Measurements from ENCODE around the gene HLA-C.

Gene HLA-C

GRCh38 chr6:31272436-31272835 is 544 bp upstream of the HLA-C start:
- peaks cover 7% of the 10 kb centered on the region for H3K79me1 ChIP-seq (replicated peaks; ENCODE audit: low read length, poor library complexity, severe bottlenecking)
- H3K27me3 ChIP-seq (ENCODE audit: control insufficient read depth in 1 of 2, insufficient read depth in 1 of 2, low read length in 2 of 2) = peaks cover 9 to 31% of the 10 kb centered on the region in 2 experiments
- peak overlapping the region; percentile 94 for H3K4me2 ChIP-seq (ENCODE audit: low read length, poor library complexity, severe bottlenecking)
- peaks cover 8% of the 10 kb centered on the region for H3K4me1 ChIP-seq (ENCODE audit: control insufficient read depth, insufficient read depth, low read depth, low read length)
- peak overlapping the region; percentile 50 to 86 for H3K4me3 ChIP-seq (ENCODE audit: insufficient read depth in 1 of 2, low read depth in 1 of 2, low read length in 2 of 2)
- no peak overlapping the region for H2BK12ac ChIP-seq (ENCODE audit: low read length in 2 of 2)
- H2BK5ac ChIP-seq (ENCODE audit: low read depth, low read length, poor library complexity, severe bottlenecking) = no peak overlapping the region
- no peak overlapping the region for H2AK5ac ChIP-seq (ENCODE audit: low read length, severe bottlenecking)
- no peak overlapping the region for H3K27ac ChIP-seq (ENCODE audit: low read length, poor library complexity, severe bottlenecking)
- H3K4ac ChIP-seq (ENCODE audit: low read depth in 1 of 2, low read length in 2 of 2) = no peak overlapping the region
- H3K14ac ChIP-seq (ENCODE audit: low read length in 2 of 2) = no peak overlapping the region
- H3K18ac ChIP-seq (ENCODE audit: low read depth in 1 of 2, low read length in 2 of 2) = peak overlapping the region; percentile 44 to 62
- H2BK15ac ChIP-seq (ENCODE audit: low read depth, poor library complexity, severe bottlenecking) = no peak overlapping the region
- peak overlapping the region; percentile 92 for H3K9ac ChIP-seq (ENCODE audit: low read length)
- H3K9me3 ChIP-seq (ENCODE audit: control insufficient read depth, low read length) = peaks cover 6% of the 10 kb centered on the region
- peaks cover 24 to 26% of the 10 kb centered on the region in 2 experiments for H3K36me3 ChIP-seq (ENCODE audit: control insufficient read depth in 1 of 2, insufficient read depth in 2 of 2, low read depth in 1 of 2, low read length in 2 of 2)
- no peak overlapping the region for H3K23ac ChIP-seq (ENCODE audit: low read length in 2 of 2)
- peak overlapping the region; percentile 82 for H4K8ac ChIP-seq (ENCODE audit: low read length)
- no peak overlapping the region for H2AFZ ChIP-seq (ENCODE audit: low read depth, low read length)
- DNase-seq = no peak
- peak overlapping the region; percentile 39 for H4K91ac ChIP-seq (ENCODE audit: low read length)
- 43% methylated on average over 4 of the region's 4 CpGs for WGBS
- peak overlapping the region; percentile 61 for H2BK120ac ChIP-seq (ENCODE audit: low read depth, low read length)

GRCh38 chr6:31270788-31271640 is 878 bp downstream of the HLA-C start:
- WGBS = 18% methylated on average over 50 of the region's 62 CpGs
- peak; percentile 77 for DNase-seq
- H4K8ac ChIP-seq (ENCODE audit: low read length) = peak overlapping the region; percentile 82
- peak overlapping the region; percentile 37 to 82 for H3K18ac ChIP-seq (ENCODE audit: low read depth in 1 of 2, low read length in 2 of 2)
- H2BK12ac ChIP-seq (ENCODE audit: low read length in 2 of 2) = no peak overlapping the region
- H3K9ac ChIP-seq (ENCODE audit: low read length) = peak overlapping the region; percentile 92
- H3K36me3 ChIP-seq (ENCODE audit: control insufficient read depth in 1 of 2, insufficient read depth in 2 of 2, low read depth in 1 of 2, low read length in 2 of 2) = peaks cover 24 to 26% of the 10 kb centered on the region in 2 experiments
- H4K91ac ChIP-seq (ENCODE audit: low read length) = peak overlapping the region; percentile 90
- no peak overlapping the region for H3K4ac ChIP-seq (ENCODE audit: low read depth in 1 of 2, low read length in 2 of 2)
- H3K27ac ChIP-seq (ENCODE audit: low read length, poor library complexity, severe bottlenecking) = no peak overlapping the region
- H2BK5ac ChIP-seq (ENCODE audit: low read depth, low read length, poor library complexity, severe bottlenecking) = no peak overlapping the region
- peaks cover 7% of the 10 kb centered on the region for H3K79me1 ChIP-seq (replicated peaks; ENCODE audit: low read length, poor library complexity, severe bottlenecking)
- H2AK5ac ChIP-seq (ENCODE audit: low read length, severe bottlenecking) = no peak overlapping the region
- H3K4me2 ChIP-seq (ENCODE audit: low read length, poor library complexity, severe bottlenecking) = peak overlapping the region; percentile 94
- peak overlapping the region; percentile 58 for H2AFZ ChIP-seq (ENCODE audit: low read depth, low read length)
- no peak overlapping the region for H3K23ac ChIP-seq (ENCODE audit: low read length in 2 of 2)
- H3K4me1 ChIP-seq (ENCODE audit: control insufficient read depth, insufficient read depth, low read depth, low read length) = peaks cover 8% of the 10 kb centered on the region
- peak overlapping the region; percentile 86 for H3K4me3 ChIP-seq (ENCODE audit: insufficient read depth in 1 of 2, low read depth in 1 of 2, low read length in 2 of 2)
- peak overlapping the region; percentile 79 for H2BK120ac ChIP-seq (ENCODE audit: low read depth, low read length)
- no peak overlapping the region for H2BK15ac ChIP-seq (ENCODE audit: low read depth, poor library complexity, severe bottlenecking)
- H3K27me3 ChIP-seq (ENCODE audit: control insufficient read depth in 1 of 2, insufficient read depth in 1 of 2, low read length in 2 of 2) = peaks cover 3 to 18% of the 10 kb centered on the region in 2 experiments
- H3K14ac ChIP-seq (ENCODE audit: low read length in 2 of 2) = peak overlapping the region; percentile 74 to 87
- no peaks in the 10 kb centered on the region for H3K9me3 ChIP-seq (ENCODE audit: control insufficient read depth, low read length)

DNA sequence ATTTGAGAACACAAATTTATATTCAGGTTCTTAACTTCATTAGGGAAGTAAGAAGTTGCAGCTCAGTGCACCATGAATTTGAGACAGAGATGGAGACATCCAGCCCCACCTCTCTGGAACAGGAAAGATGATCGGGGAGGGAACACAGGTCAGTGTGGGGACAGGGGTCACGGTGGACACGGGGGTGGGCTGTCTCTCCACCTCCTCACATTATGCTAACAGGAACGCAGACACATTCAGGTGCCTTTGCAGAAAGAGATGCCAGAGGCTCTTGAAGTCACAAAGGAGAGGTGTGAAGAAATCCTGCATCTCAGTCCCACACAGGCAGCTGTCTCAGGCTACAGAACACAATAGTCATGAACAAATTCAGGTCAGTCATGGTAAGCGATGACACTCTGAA is 3.1 kb downstream of the HLA-C start:
- no peak for DNase-seq
- H3K4me2 ChIP-seq (ENCODE audit: low read length, poor library complexity, severe bottlenecking) = no peak overlapping the region
- H2BK15ac ChIP-seq (ENCODE audit: low read depth, poor library complexity, severe bottlenecking) = no peak overlapping the region
- peaks cover 0 to 6% of the 10 kb centered on the region in 2 experiments for H3K27me3 ChIP-seq (ENCODE audit: control insufficient read depth in 1 of 2, insufficient read depth in 1 of 2, low read length in 2 of 2)
- H2AFZ ChIP-seq (ENCODE audit: low read depth, low read length) = no peak overlapping the region
- no peak overlapping the region for H3K4me3 ChIP-seq (ENCODE audit: insufficient read depth in 1 of 2, low read depth in 1 of 2, low read length in 2 of 2)
- H4K8ac ChIP-seq (ENCODE audit: low read length) = no peak overlapping the region
- no peak overlapping the region for H3K18ac ChIP-seq (ENCODE audit: low read depth in 1 of 2, low read length in 2 of 2)
- H2BK120ac ChIP-seq (ENCODE audit: low read depth, low read length) = no peak overlapping the region
- no peak overlapping the region for H2BK12ac ChIP-seq (ENCODE audit: low read length in 2 of 2)
- H3K79me1 ChIP-seq (replicated peaks; ENCODE audit: low read length, poor library complexity, severe bottlenecking) = peaks cover 7% of the 10 kb centered on the region
- H3K23ac ChIP-seq (ENCODE audit: low read length in 2 of 2) = no peak overlapping the region
- no peak overlapping the region for H3K14ac ChIP-seq (ENCODE audit: low read length in 2 of 2)
- H3K4me1 ChIP-seq (ENCODE audit: control insufficient read depth, insufficient read depth, low read depth, low read length) = peaks cover 8% of the 10 kb centered on the region
- no peak overlapping the region for H2BK5ac ChIP-seq (ENCODE audit: low read depth, low read length, poor library complexity, severe bottlenecking)
- H3K36me3 ChIP-seq (ENCODE audit: control insufficient read depth in 1 of 2, insufficient read depth in 2 of 2, low read depth in 1 of 2, low read length in 2 of 2) = peaks cover 24 to 26% of the 10 kb centered on the region in 2 experiments
- 67% methylated on average over 3 of the region's 5 CpGs for WGBS
- peaks cover under 1% of the 10 kb centered on the region for H3K9me3 ChIP-seq (ENCODE audit: control insufficient read depth, low read length)
- no peak overlapping the region for H3K27ac ChIP-seq (ENCODE audit: low read length, poor library complexity, severe bottlenecking)
- H2AK5ac ChIP-seq (ENCODE audit: low read length, severe bottlenecking) = no peak overlapping the region
- no peak overlapping the region for H4K91ac ChIP-seq (ENCODE audit: low read length)
- no peak overlapping the region for H3K4ac ChIP-seq (ENCODE audit: low read depth in 1 of 2, low read length in 2 of 2)
- H3K9ac ChIP-seq (ENCODE audit: low read length) = no peak overlapping the region

- H3K27ac ChIP-seq (ENCODE audit: low read length, poor library complexity, severe bottlenecking) = no peak overlapping the region
- no peak overlapping the region for H4K8ac ChIP-seq (ENCODE audit: low read length)
- no peak overlapping the region for H2AFZ ChIP-seq (ENCODE audit: low read depth, low read length)
- no peak for DNase-seq
- no peak overlapping the region for H3K9ac ChIP-seq (ENCODE audit: low read length)
- no peak overlapping the region for H3K23ac ChIP-seq (ENCODE audit: low read length in 2 of 2)
- H3K36me3 ChIP-seq (ENCODE audit: control insufficient read depth in 1 of 2, insufficient read depth in 2 of 2, low read depth in 1 of 2, low read length in 2 of 2) = peaks cover 24 to 26% of the 10 kb centered on the region in 2 experiments
- H3K9me3 ChIP-seq (ENCODE audit: control insufficient read depth, low read length) = peaks cover 3% of the 10 kb centered on the region
- H2BK5ac ChIP-seq (ENCODE audit: low read depth, low read length, poor library complexity, severe bottlenecking) = no peak overlapping the region
- H3K14ac ChIP-seq (ENCODE audit: low read length in 2 of 2) = no peak overlapping the region
- no peak overlapping the region for H4K91ac ChIP-seq (ENCODE audit: low read length)
- no peak overlapping the region for H3K4me3 ChIP-seq (ENCODE audit: insufficient read depth in 1 of 2, low read depth in 1 of 2, low read length in 2 of 2)
- no peak overlapping the region for H3K4ac ChIP-seq (ENCODE audit: low read depth in 1 of 2, low read length in 2 of 2)
- no peak overlapping the region for H3K4me2 ChIP-seq (ENCODE audit: low read length, poor library complexity, severe bottlenecking)
- peaks cover 8% of the 10 kb centered on the region for H3K4me1 ChIP-seq (ENCODE audit: control insufficient read depth, insufficient read depth, low read depth, low read length)
- H2AK5ac ChIP-seq (ENCODE audit: low read length, severe bottlenecking) = no peak overlapping the region
- no peak overlapping the region for H3K18ac ChIP-seq (ENCODE audit: low read depth in 1 of 2, low read length in 2 of 2)
- H2BK15ac ChIP-seq (ENCODE audit: low read depth, poor library complexity, severe bottlenecking) = no peak overlapping the region
- 92% methylated on average over 7 of the region's 7 CpGs for WGBS
- H2BK120ac ChIP-seq (ENCODE audit: low read depth, low read length) = no peak overlapping the region
- H3K79me1 ChIP-seq (replicated peaks; ENCODE audit: low read length, poor library complexity, severe bottlenecking) = peaks cover 7% of the 10 kb centered on the region
- peaks cover 0 to 6% of the 10 kb centered on the region in 2 experiments for H3K27me3 ChIP-seq (ENCODE audit: control insufficient read depth in 1 of 2, insufficient read depth in 1 of 2, low read length in 2 of 2)
- no peak overlapping the region for H2BK12ac ChIP-seq (ENCODE audit: low read length in 2 of 2)
These were observed 3.5 kb downstream of the HLA-C start for GRCh38 chr6:31268369-31268765.
